ENCODE measurements around the gene GDPGP1.
A peak's percentile ranks its signal among the peaks of the same experiment; 100 is the strongest.

Gene GDPGP1

DNA sequence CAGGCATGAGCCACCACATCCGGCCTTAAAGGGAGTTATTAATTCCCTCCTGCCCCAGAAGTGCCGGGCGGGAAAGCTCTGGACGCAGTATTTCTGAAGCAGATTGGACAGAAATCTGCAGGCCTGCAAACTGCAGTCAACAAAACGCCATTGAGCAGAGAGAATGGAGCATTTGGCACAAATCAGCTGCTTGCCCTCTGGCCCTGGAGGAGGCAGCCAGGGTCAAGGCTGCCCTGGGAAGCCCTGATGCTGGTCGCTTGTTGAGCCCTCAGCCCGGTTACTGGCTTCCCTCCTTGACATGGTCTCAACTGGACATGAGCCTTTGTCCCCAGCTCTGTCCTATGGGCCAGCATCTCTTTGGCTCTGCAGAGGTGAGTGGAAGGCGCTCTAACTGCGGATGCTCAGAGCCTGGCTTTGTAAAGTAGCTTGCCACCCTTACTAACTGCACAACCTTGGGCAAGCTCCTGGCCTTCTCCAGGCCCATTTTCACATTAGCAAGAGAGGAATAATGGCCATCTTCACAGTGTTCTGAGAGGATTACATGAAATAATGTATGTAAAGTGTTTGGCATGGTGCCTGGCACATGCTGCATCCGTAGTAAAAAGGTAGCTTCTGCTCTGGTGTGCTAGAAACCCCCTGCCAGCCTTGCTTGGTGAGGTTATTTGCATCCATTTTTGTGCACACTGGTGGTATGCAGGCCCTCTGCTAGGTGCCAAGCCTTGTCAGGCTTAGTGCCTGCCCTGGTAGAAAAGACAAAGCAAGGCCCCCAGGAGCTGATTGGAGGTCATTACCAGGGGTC lies 28.8 kb upstream of the GDPGP1 start:
- no peak overlapping the region for H3K9ac ChIP-seq (ENCODE audit: low read depth in 1 of 2, low read length in 2 of 2)
- H3K9me3 ChIP-seq (ENCODE audit: control insufficient read depth in 2 of 2, low read length in 2 of 2) = no peaks in the 10 kb centered on the region
- H3K4me1 ChIP-seq (ENCODE audit: control insufficient read depth in 2 of 2, insufficient read depth in 2 of 2, low read length in 2 of 2) = peaks cover 21 to 25% of the 10 kb centered on the region in 2 donors
- H3K27me3 ChIP-seq (ENCODE audit: control insufficient read depth in 2 of 2, insufficient read depth in 2 of 2, low read length in 2 of 2) = no peaks in the 10 kb centered on the region
- H3K4me3 ChIP-seq (ENCODE audit: low read length in 2 of 2) = no peak overlapping the region
- no peak overlapping the region for H3K27ac ChIP-seq (ENCODE audit: low read depth in 2 of 2, low read length in 2 of 2)
- peaks cover 22 to 40% of the 10 kb centered on the region in 2 donors for H3K36me3 ChIP-seq (ENCODE audit: control insufficient read depth in 2 of 2, insufficient read depth in 2 of 2, low read length in 2 of 2)

DNA sequence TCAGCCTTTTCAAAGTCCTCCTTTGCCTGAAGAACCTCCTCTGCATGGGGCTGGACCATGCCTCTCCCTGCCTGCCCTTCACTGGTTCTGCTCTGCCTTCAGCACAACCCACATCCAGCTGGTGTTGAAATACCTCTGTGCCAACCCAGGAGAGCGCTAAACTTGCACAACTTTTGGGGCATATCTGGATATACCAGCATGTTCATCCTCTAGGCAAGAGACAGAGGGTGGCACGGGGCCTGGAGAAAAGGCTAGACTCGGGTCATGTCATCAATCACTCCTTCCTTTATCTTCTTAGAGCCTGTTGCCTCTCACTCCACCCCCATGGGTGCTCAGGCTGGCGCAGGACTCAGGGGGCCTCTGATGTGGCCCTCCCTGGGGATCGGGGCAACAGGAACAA lies 28.1 kb upstream of the GDPGP1 start:
- no peak overlapping the region for H3K4me3 ChIP-seq (ENCODE audit: low read length in 2 of 2)
- no peaks in the 10 kb centered on the region for H3K27me3 ChIP-seq (ENCODE audit: control insufficient read depth in 2 of 2, insufficient read depth in 2 of 2, low read length in 2 of 2)
- peaks cover 26 to 45% of the 10 kb centered on the region in 2 donors for H3K36me3 ChIP-seq (ENCODE audit: control insufficient read depth in 2 of 2, insufficient read depth in 2 of 2, low read length in 2 of 2)
- peaks cover 23 to 24% of the 10 kb centered on the region in 2 donors for H3K4me1 ChIP-seq (ENCODE audit: control insufficient read depth in 2 of 2, insufficient read depth in 2 of 2, low read length in 2 of 2)
- H3K9ac ChIP-seq (ENCODE audit: low read depth in 1 of 2, low read length in 2 of 2) = no peak overlapping the region
- H3K27ac ChIP-seq (ENCODE audit: low read depth in 2 of 2, low read length in 2 of 2) = no peak overlapping the region
- no peaks in the 10 kb centered on the region for H3K9me3 ChIP-seq (ENCODE audit: control insufficient read depth in 2 of 2, low read length in 2 of 2)

DNA sequence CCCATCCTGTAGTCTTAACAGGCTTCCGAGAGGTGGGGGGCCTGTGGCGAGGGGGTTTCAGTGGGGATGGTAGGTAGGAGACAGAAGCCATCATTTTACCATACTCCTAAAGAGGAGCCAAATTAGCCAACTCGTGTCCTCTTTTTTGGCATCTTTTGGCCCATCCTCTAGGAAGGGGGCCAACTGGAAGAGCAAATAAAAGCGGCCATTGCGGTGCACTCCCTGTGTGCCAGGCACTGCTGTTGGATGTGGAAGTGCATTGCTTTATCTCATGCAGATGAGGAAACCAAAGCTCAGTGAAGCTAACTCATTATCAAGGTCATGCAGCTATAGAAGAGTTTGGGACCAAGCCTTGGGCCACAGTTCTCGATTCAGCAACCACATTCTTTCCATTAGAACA lies 26.8 kb upstream of the GDPGP1 start:
- no peak overlapping the region for H3K4me3 ChIP-seq (ENCODE audit: low read length in 2 of 2)
- H3K27me3 ChIP-seq (ENCODE audit: control insufficient read depth in 2 of 2, insufficient read depth in 2 of 2, low read length in 2 of 2) = no peaks in the 10 kb centered on the region
- H3K9me3 ChIP-seq (ENCODE audit: control insufficient read depth in 2 of 2, low read length in 2 of 2) = no peaks in the 10 kb centered on the region
- H3K36me3 ChIP-seq (ENCODE audit: control insufficient read depth in 2 of 2, insufficient read depth in 2 of 2, low read length in 2 of 2) = peaks cover 26 to 45% of the 10 kb centered on the region in 2 donors
- no peak overlapping the region for H3K9ac ChIP-seq (ENCODE audit: low read depth in 1 of 2, low read length in 2 of 2)
- H3K27ac ChIP-seq (ENCODE audit: low read depth in 2 of 2, low read length in 2 of 2) = no peak overlapping the region
- peaks cover 33% of the 10 kb centered on the region in 2 donors for H3K4me1 ChIP-seq (ENCODE audit: control insufficient read depth in 2 of 2, insufficient read depth in 2 of 2, low read length in 2 of 2)

DNA sequence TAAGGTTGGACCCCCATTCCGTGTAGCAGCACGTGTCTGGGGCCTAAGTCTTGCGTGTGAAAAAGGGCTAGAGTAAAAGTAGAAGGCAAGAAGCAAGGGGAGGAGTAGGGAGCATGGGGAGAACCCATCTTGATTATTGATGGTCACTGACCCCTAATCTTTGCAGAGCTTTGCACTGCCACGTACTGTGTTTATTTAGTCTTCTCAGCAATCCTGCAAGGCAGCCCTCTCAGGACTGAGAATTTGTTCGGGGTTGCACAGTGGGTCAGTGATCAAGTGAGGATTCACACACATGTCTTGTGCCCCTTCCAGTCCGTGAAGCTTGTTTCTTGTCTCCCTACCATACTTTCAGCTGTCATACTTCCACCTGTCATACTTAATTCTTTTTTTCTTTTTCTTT lies 25.7 kb upstream of the GDPGP1 start:
- peaks cover 35 to 36% of the 10 kb centered on the region in 2 donors for H3K4me1 ChIP-seq (ENCODE audit: control insufficient read depth in 2 of 2, insufficient read depth in 2 of 2, low read length in 2 of 2)
- H3K4me3 ChIP-seq (ENCODE audit: low read length in 2 of 2) = no peak overlapping the region
- H3K9me3 ChIP-seq (ENCODE audit: control insufficient read depth in 2 of 2, low read length in 2 of 2) = no peaks in the 10 kb centered on the region
- H3K27me3 ChIP-seq (ENCODE audit: control insufficient read depth in 2 of 2, insufficient read depth in 2 of 2, low read length in 2 of 2) = no peaks in the 10 kb centered on the region
- H3K9ac ChIP-seq (ENCODE audit: low read depth in 1 of 2, low read length in 2 of 2) = no peak overlapping the region
- H3K36me3 ChIP-seq (ENCODE audit: control insufficient read depth in 2 of 2, insufficient read depth in 2 of 2, low read length in 2 of 2) = peaks cover 29 to 48% of the 10 kb centered on the region in 2 donors
- H3K27ac ChIP-seq (ENCODE audit: low read depth in 2 of 2, low read length in 2 of 2) = no peak overlapping the region

DNA sequence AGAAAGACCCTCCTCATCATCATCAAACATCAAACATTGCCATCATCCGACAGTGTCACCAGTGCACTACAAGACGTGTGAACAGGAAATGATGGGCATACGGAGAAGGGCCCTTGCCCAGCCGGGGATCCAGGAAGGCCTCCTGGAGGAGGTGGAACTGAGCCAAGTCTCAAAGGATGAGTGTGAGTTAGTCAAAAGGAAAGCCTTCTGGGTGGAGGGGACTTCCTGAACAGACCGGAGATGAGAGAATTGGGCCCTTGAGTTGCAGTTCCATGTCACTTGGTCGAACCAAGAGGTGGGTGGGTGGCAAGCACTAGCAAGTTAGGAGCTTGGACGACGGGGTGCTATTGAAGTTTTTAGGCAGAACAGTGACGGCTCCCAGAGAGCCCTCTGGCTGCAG lies 24.4 kb upstream of the GDPGP1 start:
- peaks cover 34 to 44% of the 10 kb centered on the region in 2 donors for H3K4me1 ChIP-seq (ENCODE audit: control insufficient read depth in 2 of 2, insufficient read depth in 2 of 2, low read length in 2 of 2)
- no peaks in the 10 kb centered on the region for H3K27me3 ChIP-seq (ENCODE audit: control insufficient read depth in 2 of 2, insufficient read depth in 2 of 2, low read length in 2 of 2)
- H3K9ac ChIP-seq (ENCODE audit: low read depth in 1 of 2, low read length in 2 of 2) = no peak overlapping the region
- H3K4me3 ChIP-seq (ENCODE audit: low read length in 2 of 2) = no peak overlapping the region
- peaks cover 29 to 45% of the 10 kb centered on the region in 2 donors for H3K36me3 ChIP-seq (ENCODE audit: control insufficient read depth in 2 of 2, insufficient read depth in 2 of 2, low read length in 2 of 2)
- H3K27ac ChIP-seq (ENCODE audit: low read depth in 2 of 2, low read length in 2 of 2) = peak overlapping the region in 1 of 2 donors; percentile 97
- H3K9me3 ChIP-seq (ENCODE audit: control insufficient read depth in 2 of 2, low read length in 2 of 2) = no peaks in the 10 kb centered on the region

DNA sequence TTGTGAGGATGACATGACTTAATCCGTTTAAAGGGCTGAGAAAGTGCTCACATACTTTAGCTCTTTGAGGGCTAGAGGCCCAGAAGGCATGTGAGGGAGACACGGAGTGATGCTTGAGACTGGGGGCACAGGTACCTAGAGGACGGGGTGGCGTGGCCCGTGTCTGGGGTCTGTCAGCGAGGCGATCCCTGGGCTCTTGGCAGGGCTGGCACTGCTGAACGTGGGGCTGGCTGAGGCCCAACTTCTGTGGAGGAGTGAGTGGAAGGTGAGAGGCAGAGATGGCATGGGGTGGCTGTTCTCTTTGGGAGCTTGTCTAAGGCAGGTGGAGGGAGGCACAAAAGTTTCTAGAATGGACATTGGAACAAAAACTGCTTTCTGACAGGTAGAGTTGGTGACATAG lies 23.4 kb upstream of the GDPGP1 start:
- Histone ChIP-seq H3K9me3 (ENCODE audit: control insufficient read depth in 2 of 2, low read length in 2 of 2) (no peaks in the 10 kb centered on the region), H3K36me3 (ENCODE audit: control insufficient read depth in 2 of 2, insufficient read depth in 2 of 2, low read length in 2 of 2) (peaks cover 25 to 38% of the 10 kb centered on the region in 2 donors), H3K4me3 (ENCODE audit: low read length in 2 of 2) (no peak overlapping the region), H3K27ac (ENCODE audit: low read depth in 2 of 2, low read length in 2 of 2) (peak overlapping the region; percentile 97 to 99), H3K27me3 (ENCODE audit: control insufficient read depth in 2 of 2, insufficient read depth in 2 of 2, low read length in 2 of 2) (no peaks in the 10 kb centered on the region), H3K9ac (ENCODE audit: low read depth in 1 of 2, low read length in 2 of 2) (peak overlapping the region; percentile 54 to 87), H3K4me1 (ENCODE audit: control insufficient read depth in 2 of 2, insufficient read depth in 2 of 2, low read length in 2 of 2) (peaks cover 37 to 48% of the 10 kb centered on the region in 2 donors)

DNA sequence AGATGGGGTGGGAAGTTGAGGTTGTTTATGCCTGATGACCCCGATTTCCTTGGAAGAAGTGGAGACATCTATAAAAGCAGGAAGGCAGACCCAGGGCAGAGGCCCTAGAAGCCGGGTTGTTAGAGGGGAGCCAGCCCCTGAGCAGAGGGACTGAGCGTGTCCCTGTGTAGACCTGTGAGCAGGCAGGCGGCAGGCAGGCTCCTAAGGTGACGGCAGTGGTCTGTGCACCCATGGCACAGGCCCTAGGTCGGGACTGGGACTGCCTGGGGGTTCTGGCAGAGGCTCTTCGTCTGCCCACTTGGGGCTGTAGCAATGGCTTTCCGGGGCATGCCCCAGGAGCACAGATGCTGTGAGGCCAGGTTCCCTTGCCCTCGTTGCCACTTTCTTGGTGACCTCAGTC lies 23.0 kb upstream of the GDPGP1 start:
- Histone ChIP-seq H3K4me1 (ENCODE audit: control insufficient read depth in 2 of 2, insufficient read depth in 2 of 2, low read length in 2 of 2) (peaks cover 37 to 48% of the 10 kb centered on the region in 2 donors), H3K9ac (ENCODE audit: low read depth in 1 of 2, low read length in 2 of 2) (peak overlapping the region; percentile 54 to 87), H3K27ac (ENCODE audit: low read depth in 2 of 2, low read length in 2 of 2) (peak overlapping the region; percentile 97 to 99), H3K36me3 (ENCODE audit: control insufficient read depth in 2 of 2, insufficient read depth in 2 of 2, low read length in 2 of 2) (peaks cover 22 to 34% of the 10 kb centered on the region in 2 donors), H3K27me3 (ENCODE audit: control insufficient read depth in 2 of 2, insufficient read depth in 2 of 2, low read length in 2 of 2) (no peaks in the 10 kb centered on the region), H3K4me3 (ENCODE audit: low read length in 2 of 2) (peak overlapping the region; percentile 28 to 36), H3K9me3 (ENCODE audit: control insufficient read depth in 2 of 2, low read length in 2 of 2) (no peaks in the 10 kb centered on the region)

DNA sequence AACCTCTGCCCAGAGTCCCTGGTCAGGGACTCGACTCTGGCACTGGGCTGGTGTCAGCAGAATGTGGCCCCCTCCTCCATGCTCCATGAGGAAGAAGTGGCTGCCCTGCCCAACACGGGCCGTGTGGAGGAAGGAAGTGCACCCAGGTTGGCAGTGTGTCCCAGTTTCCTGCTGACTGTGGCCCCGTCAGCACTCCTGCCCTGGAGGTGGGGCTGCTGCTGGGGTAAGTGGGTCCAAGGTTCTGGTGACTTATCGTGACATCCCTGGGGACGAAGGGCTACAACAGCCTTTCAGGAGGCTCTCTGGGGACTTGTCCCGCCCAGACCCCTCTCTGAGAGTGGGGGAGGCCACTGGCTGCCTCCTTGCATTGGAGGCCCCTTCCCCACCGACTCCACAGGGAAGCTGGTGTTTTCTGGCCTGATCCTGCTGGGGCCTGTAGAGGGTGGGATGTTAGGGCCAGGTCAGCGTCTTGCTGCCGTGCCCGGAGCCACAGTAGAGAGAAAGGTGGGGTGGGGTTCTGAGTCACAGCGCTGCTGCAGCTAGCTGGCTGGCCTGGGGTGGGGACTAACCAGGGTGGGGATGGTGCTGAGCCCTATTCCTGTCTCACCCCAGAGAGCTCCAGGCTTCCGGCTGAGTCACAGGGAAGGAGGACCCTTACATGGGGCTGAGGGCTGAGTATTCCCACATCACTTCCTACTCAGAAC lies 22.4 kb upstream of the GDPGP1 start:
- H3K4me1 ChIP-seq (ENCODE audit: control insufficient read depth in 2 of 2, insufficient read depth in 2 of 2, low read length in 2 of 2) = peaks cover 37 to 48% of the 10 kb centered on the region in 2 donors
- peak overlapping the region; percentile 75 to 87 for H3K9ac ChIP-seq (ENCODE audit: low read depth in 1 of 2, low read length in 2 of 2)
- H3K4me3 ChIP-seq (ENCODE audit: low read length in 2 of 2) = peak overlapping the region; percentile 28 to 36
- H3K36me3 ChIP-seq (ENCODE audit: control insufficient read depth in 2 of 2, insufficient read depth in 2 of 2, low read length in 2 of 2) = peaks cover 20 to 30% of the 10 kb centered on the region in 2 donors
- H3K9me3 ChIP-seq (ENCODE audit: control insufficient read depth in 2 of 2, low read length in 2 of 2) = no peaks in the 10 kb centered on the region
- no peaks in the 10 kb centered on the region for H3K27me3 ChIP-seq (ENCODE audit: control insufficient read depth in 2 of 2, insufficient read depth in 2 of 2, low read length in 2 of 2)
- H3K27ac ChIP-seq (ENCODE audit: low read depth in 2 of 2, low read length in 2 of 2) = peak overlapping the region; percentile 97 to 99

DNA sequence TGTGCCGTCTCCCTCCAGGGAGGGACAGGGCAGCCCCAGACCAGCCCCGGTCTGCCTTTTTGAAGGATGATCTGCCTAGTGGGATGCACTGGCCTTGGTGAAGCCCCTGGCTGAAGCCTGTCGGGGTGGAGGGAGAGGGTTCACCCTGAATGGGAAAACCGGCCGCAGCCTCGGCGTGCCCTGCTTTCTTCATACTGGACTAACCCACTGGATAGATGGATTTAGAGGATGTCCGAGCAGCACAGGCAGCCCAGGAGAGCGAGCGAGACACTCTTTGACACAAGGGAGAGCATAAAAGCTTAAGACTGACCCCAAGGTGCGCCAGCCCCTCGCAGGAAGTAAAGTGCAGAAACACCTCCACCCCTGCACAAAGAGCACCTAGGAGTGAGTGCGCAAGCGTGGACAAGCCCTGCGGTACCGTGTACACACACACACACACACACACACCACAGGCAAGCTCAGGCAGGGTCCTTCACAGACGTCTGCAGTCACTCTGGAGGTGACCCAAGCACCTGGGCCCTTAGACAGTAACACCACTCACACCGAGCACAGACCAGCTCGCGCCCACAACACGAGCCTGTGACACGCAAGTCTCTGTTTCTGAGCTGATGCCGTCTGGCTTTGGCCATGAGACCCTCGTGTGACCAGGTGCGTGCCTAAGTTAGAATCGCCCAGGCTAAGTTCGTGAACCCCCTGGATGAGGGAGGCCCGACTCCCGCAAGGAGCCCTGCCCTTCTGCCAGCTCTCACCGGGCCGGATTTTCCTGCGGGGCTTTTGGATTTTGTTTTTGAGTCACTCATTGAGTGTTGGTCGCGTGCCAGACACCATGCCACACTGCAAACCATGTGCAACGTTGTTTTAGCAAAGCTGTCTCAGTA lies 21.5 kb upstream of the GDPGP1 start:
- H3K4me3 ChIP-seq (ENCODE audit: low read length in 2 of 2) = peak overlapping the region; percentile 11 to 26
- H3K9me3 ChIP-seq (ENCODE audit: control insufficient read depth in 2 of 2, low read length in 2 of 2) = no peaks in the 10 kb centered on the region
- peaks cover 37 to 48% of the 10 kb centered on the region in 2 donors for H3K4me1 ChIP-seq (ENCODE audit: control insufficient read depth in 2 of 2, insufficient read depth in 2 of 2, low read length in 2 of 2)
- peaks cover 21 to 26% of the 10 kb centered on the region in 2 donors for H3K36me3 ChIP-seq (ENCODE audit: control insufficient read depth in 2 of 2, insufficient read depth in 2 of 2, low read length in 2 of 2)
- peak overlapping the region; percentile 52 to 87 for H3K9ac ChIP-seq (ENCODE audit: low read depth in 1 of 2, low read length in 2 of 2)
- peak overlapping the region; percentile 97 to 99 for H3K27ac ChIP-seq (ENCODE audit: low read depth in 2 of 2, low read length in 2 of 2)
- no peaks in the 10 kb centered on the region for H3K27me3 ChIP-seq (ENCODE audit: control insufficient read depth in 2 of 2, insufficient read depth in 2 of 2, low read length in 2 of 2)

All from mucosa of rectum (tissue), 2 donors.